HG02763 (cell line): ENCODE data around the gene RASL12.
"Not testable (repeated sequence)": the region's sequence is repeated elsewhere in the genome, so short reads cannot be mapped to it uniquely, and the experiment has no call there.

Source experiments
- ATAC-seq: cut with Tn5 transposase; IDR thresholded peaks from one replicate; pipeline ENCODE4 v1.9.1; 2021; ENCODE audit warnings: mild to moderate bottlenecking, moderate library complexity; ENCODE audit not compliant: unreplicated experiment

The RASL12 gene

GRCh38 chr15:65067645-65068402, at the start of gene RASL12:
TSS of gene RASL12 (minus strand) at chr15:65067991. CDS start at chr15:65067835, 156 bp downstream.
- no peak for ATAC-seq

DNA sequence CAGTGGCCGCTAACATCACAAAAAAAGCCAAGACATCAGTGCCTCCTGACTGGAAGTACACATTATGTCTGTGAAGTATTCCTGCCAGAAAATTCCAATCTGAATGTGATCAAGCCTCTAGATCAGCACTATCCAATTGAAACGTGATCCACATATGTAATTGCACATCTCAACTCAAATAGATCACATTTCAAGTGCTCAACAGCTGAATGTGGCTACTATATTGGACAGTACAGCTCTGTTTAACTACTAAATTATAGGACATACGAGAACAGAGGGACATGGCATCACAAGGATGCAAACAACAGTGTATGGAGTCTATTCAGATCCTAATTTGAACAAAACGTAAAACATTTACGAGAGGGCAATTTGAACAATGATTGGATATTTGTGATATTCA, 47.8 kb upstream of the RASL12 start:
- no peak for ATAC-seq

DNA sequence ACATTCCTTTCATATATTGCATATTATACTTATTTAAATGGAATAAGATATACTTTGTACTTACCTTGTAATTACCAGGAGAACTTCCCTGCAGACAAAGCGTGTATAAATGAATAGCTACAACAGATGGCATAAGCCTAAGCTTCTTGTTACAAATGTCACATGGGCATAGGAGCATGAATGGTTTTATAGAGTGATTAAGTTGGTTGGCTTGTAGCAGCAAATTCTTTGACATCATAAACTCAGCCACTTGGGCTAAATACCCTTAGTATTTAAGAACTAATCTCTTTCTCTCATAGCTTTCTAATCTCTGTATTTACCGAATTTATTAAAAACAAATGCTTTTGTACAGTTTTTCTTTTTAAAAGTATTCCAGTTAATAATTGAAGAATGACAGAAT, 47.3 kb upstream of the RASL12 start, which contains the start of gene UBAP1L:
TSS of gene UBAP1L (minus strand) at position 115 of the 400 bp plus-strand sequence. CDS start 8,985 bp downstream, outside the sequence.
- ATAC-seq = no peak

- no peak for ATAC-seq
Observed at GRCh38 chr15:65110676-65111292, 43.0 kb upstream of the RASL12 start.

DNA sequence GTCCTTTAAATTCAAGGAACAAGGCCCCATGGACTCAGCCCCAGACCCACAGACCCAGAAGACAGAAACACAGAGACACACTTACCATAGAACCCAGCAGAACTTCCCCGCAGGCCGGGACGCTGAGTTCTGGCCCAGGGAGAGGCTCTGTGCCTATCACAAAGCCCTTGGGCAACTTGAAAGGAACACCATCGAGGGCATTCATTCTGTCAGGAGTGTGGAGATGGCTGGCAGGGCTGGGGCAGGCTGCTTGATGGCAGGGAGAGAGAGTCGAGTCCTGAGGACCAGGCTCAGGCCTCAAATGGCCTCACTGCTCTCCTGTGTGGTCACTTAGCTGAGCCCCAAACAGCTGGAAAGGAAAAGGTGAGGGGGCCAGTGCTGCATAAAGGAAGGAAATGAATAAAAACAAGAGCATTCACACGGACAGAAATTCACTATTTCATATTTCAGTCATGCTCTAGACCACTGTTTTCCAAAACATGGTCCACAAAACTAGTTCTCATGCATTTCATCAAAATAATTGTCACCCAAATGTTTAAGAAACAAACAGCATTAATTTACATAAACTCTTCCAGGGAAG, 38.3 kb upstream of the RASL12 start:
- no peak for ATAC-seq

DNA sequence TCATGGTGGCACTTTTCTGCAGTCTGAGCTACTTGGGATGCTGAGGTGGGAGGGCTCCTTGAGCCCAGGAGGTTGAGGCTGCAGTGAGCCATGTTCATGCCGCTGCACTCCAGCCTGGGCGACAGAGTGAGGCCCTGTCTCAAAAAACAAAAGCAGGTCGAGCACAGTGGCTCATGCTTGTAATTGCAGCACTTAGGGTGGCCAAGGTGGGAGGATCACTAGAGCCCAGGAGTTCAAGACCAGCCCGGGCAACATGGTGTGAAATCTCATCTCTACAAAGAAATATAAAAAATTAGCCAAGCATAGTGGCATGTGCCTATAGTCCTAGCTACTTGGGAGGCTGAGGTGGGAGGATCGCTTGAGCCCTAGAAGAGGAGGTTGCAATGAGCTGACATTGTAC, 37.2 kb upstream of the RASL12 start:
- no peak for ATAC-seq

GRCh38 chr15:65102912-65103311, 35.1 kb upstream of the RASL12 start:
- ATAC-seq = no peak

- no peak for ATAC-seq
Observed at GRCh38 chr15:65101891-65102708, 34.3 kb upstream of the RASL12 start.

GRCh38 chr15:65101411-65101890, 33.7 kb upstream of the RASL12 start:
- no peak for ATAC-seq

DNA sequence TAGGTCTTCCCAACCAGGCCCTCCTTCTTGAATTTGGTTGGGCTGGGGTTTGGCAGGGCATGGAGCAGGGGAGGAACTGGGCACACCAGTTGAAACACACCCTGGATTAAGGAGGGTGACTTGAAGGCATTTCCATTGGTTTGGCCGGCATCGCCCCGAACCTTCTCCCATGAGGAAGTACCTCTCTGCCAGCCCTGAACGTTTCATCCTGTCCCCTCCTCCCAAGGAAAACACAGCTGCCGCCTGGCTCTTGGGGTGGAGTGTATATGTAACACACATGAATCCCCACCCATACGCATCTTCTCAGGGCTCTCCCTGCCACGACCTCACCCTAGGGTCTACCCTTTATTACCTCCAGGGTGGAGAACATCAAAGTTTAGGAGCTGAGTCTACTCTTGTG, 32.7 kb upstream of the RASL12 start:
- ATAC-seq = no peak

GRCh38 chr15:65099801-65100200, 32.0 kb upstream of the RASL12 start:
- not testable (repeated sequence) for ATAC-seq

DNA sequence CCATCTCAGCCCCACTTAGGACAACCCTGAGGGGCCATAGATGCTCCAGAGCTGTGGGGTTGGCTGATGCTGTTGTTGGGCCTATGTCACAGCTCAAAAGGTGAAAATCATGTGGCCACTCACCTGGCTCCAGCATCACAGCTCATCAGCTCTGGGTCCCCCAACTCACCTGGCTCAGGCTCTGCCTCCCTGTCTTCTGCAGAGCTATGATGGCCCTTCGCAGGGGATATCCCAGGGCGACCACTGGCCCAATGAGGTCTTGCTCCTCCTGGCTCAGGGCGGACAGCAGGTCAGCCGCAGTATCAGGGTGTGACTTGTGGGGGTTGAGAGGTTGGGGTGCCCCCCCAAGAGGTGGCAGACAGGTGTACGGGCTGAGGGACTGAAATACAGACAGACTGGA, 31.5 kb upstream of the RASL12 start:
- no peak for ATAC-seq

DNA sequence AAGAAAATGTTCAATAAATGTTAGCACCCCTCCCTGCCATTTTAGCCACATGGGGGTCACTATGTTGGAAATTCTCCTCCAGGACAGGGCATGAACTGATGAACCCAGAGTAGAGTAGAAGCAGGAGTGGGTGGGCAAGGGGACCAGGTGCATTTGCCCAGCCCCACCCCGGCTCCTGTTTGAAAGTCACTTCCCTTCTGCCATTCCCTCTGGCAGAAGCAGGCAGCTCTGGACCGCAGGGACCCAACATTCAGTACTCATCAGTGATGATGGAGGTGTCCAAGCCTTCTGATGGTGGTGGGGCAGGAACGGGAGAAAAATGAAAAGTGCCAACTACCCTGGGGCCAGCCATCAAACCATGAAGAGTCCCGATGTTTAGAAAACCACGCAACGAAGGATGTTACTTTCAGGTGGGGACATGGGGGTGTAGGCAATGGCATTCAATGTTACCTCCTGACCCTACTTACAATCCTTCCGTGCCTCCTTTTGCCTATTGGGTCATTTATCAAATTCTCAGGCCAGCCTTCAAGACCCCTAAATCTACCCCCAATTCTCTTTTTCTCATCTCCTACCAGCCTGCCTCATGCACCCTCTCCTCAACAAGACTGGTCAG, 30.0 kb upstream of the RASL12 start:
- ATAC-seq = no peak

DNA sequence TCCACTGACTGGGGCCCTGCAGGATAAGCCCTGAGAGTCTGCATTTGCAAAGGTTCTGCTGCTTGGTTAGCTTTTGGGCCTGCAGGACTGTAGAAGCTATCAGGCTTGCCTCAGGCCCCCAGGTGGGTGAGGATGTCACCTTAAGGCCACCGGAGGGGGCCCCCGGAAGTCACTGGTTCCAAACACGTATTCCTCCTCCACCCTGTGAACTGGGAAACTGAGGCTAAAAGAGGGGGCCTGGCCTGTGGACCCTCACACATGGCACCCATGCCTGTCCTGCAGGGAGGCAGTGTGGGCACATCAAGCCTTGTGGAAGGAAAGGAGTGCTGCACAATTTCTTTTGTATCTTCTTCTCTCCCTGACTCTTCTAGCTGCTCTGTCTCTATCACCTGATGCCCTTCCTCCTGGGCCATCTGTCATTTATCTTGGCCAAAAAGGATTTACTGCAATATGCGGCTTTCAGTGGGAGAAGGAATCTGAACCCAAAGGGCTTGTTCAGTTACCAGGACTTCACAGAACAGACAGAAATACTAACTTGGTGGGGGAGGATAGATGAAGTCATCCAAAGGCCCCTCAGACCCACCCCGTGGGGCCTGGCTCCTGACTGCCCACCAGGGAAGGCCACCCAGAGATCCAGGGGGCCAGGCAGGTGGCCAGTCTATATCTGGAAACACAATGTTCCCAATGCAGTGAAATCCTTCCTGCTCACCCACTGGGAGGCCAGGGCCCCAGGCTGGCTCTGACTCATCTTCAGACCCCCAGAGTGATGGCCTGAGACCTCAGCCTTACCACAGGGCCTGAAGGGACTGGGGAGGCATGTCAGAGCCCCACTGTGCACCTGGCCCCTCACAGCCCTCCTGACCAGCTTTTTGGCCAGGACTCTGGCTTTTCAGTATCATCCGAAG, 28.9 kb upstream of the RASL12 start:
- ATAC-seq = no peak

DNA sequence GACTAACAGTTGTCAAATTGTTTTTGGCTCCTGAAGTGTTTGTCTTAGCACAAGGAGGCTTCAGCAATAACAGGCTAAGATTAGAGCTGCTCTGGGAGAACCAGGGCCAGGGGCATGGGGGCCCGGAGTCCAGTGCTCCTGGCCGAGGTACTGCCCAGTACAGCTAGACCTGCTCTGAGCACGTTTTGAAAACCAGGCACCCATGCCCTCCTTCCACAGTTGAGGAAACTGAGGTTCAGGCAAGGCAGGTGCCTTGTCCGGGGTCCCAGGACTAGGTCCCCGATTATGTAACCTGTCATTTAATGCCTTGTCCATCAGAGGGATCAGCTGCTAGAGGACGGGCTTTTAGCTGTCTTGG, 27.9 kb upstream of the RASL12 start:
- ATAC-seq = no peak

DNA sequence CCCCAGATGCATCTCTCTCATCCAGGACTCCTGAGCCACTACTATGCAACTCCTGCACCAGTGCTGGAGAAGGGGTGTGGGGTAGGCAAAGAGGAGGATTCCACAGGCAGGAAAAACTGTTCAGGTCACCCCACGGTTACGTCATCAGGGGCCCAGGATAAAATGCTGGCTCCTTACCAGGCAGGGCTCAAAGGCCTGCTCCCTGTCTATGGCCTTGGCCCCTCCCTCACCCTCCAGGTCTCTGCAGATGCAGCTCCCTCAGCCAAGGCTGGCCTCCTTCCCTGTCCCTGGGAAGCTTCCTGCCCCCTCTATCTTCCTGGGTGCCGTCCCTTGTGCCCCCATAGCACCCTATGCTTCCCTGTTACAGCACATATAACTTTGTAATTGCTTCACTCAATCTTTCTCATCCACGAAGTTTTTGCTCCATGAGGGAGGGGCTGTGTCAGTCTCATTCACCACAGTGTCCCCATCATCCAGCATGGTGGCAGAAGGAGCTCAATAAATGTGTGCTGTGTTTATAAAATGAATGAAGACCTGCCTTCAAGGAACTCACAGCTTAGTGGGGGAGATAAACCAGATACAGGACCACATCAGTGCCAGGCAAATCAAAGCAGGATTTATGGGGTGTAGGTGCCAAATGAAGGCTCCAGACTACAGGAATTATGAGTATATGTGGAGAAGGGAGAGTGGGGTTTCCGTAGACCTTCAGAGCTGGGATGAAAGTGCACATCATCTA, 27.4 kb upstream of the RASL12 start:
- no peak for ATAC-seq

- ATAC-seq = no peak
Observed at GRCh38 chr15:65094294-65094995, 26.7 kb upstream of the RASL12 start.

- not testable (repeated sequence) for ATAC-seq
Observed at GRCh38 chr15:65093793-65094170, 26.0 kb upstream of the RASL12 start.
